Liver (tissue), 9 donors: ENCODE measurements around the gene TNIP1. TPM values are rescaled to one million over a fixed set of nuclear protein-coding genes. Genes with fewer than 3 reads are reported as not detected.
A peak's percentile ranks its signal among the peaks of the same experiment; 100 is the strongest.

Experiments
- DNase-seq: peaks from one replicate; pipeline ENCODE4 v3.0.0-alpha.2; 2017; ENCODE audit warnings: low spot score
- H3K27ac ChIP-seq, 2 donors: one replicate each; pipeline ENCODE4 v1.7.0; 2013; ENCODE audit warnings: inconsistent platforms in 2 of 2, low read length in 2 of 2, control low read depth in 1 of 2, low read depth in 1 of 2, mild to moderate bottlenecking in 1 of 2
- H3K27me3 ChIP-seq, 4 donors: one replicate each; pipeline versions ENCODE4 v1.6.1 to v1.7.0; 2013; ENCODE audit warnings: low read length in 3 of 4, inconsistent platforms in 1 of 4, mild to moderate bottlenecking in 1 of 4, moderate library complexity in 1 of 4; ENCODE audit not compliant: control insufficient read depth in 4 of 4, insufficient read depth in 4 of 4
- H3K36me3 ChIP-seq, 4 donors: one replicate each; pipeline versions ENCODE4 v1.6.1 to v1.7.0; 2013; ENCODE audit warnings: low read length in 3 of 4, mild to moderate bottlenecking in 3 of 4, low read depth in 1 of 4, moderate library complexity in 1 of 4; ENCODE audit not compliant: control insufficient read depth in 4 of 4, insufficient read depth in 3 of 4
- H3K4me1 ChIP-seq, 4 donors: one replicate each; pipeline versions ENCODE4 v1.6.1 to v1.7.0; 2013; ENCODE audit warnings: low read length in 3 of 4, mild to moderate bottlenecking in 3 of 4, moderate library complexity in 1 of 4; ENCODE audit not compliant: control insufficient read depth in 4 of 4, insufficient read depth in 4 of 4
- H3K4me3 ChIP-seq, 3 donors: one replicate each; pipeline versions ENCODE4 v1.6.1 to v1.7.0; 2013; ENCODE audit warnings: low read length in 3 of 3, control low read depth in 1 of 3, low read depth in 1 of 3, mild to moderate bottlenecking in 1 of 3
- H3K9ac ChIP-seq, 2 donors: one replicate each; pipeline ENCODE4 v1.7.0; 2013; ENCODE audit warnings: low read length in 2 of 2, mild to moderate bottlenecking in 2 of 2, moderate library complexity in 2 of 2, control low read depth in 1 of 2, low read depth in 1 of 2
- H3K9me3 ChIP-seq, 4 donors: one replicate each; pipeline versions ENCODE4 v1.6.1 to v1.7.0; 2013; ENCODE audit warnings: low read length in 3 of 4; ENCODE audit not compliant: control insufficient read depth in 4 of 4
- ATF3 ChIP-seq: IDR thresholded peaks from 2 replicates; pipeline ENCODE4 v1.6.1; 2016; ENCODE audit warnings: antibody characterized with exemption
- CTCF ChIP-seq: fragments of 150-350 bp; IDR thresholded peaks from 2 replicates; pipeline ENCODE4 v1.5.1; 2017; ENCODE audit warnings: improper control_type of control experiment, low read depth, low read length; ENCODE audit not compliant: missing input control
- EGR1 ChIP-seq, 2 donors: IDR thresholded peaks; 2 replicates each; pipeline ENCODE4 v1.6.1; 2016 to 2018; ENCODE audit warnings: antibody characterized with exemption in 2 of 2, low read depth in 2 of 2
- FOXA1 ChIP-seq: IDR thresholded peaks from 2 replicates; pipeline ENCODE4 v1.6.1; 2016; ENCODE audit warnings: antibody characterized with exemption
- FOXA2 ChIP-seq: IDR thresholded peaks from 2 replicates; pipeline ENCODE4 v1.6.1; 2016; ENCODE audit warnings: antibody characterized with exemption
- GABPA ChIP-seq, 2 donors: IDR thresholded peaks in 1 of 2; conservative IDR thresholded peaks in 1 of 2; 2 replicates each; pipeline ENCODE4 v1.6.1; 2016; ENCODE audit warnings: antibody characterized with exemption in 2 of 2, mild to moderate bottlenecking in 1 of 2, moderate library complexity in 1 of 2
- HNF4A ChIP-seq, 2 donors: conservative IDR thresholded peaks; 2 replicates each; pipeline ENCODE4 v1.6.1; 2016; ENCODE audit warnings: antibody characterized with exemption in 2 of 2, mild to moderate bottlenecking in 2 of 2
- HNF4G ChIP-seq: IDR thresholded peaks from 2 replicates; pipeline ENCODE4 v1.6.1; 2016; ENCODE audit warnings: antibody characterized with exemption
- JUND ChIP-seq, 2 donors: IDR thresholded peaks; 2 replicates each; pipeline ENCODE4 v1.6.1; 2016; ENCODE audit warnings: antibody characterized with exemption in 2 of 2
- MAX ChIP-seq: IDR thresholded peaks from 2 replicates; pipeline ENCODE4 v1.6.1; 2016; ENCODE audit warnings: antibody characterized with exemption
- NR2F2 ChIP-seq: IDR thresholded peaks from 2 replicates; pipeline ENCODE4 v1.6.1; 2016; ENCODE audit warnings: antibody characterized with exemption
- REST ChIP-seq: IDR thresholded peaks from 2 replicates; pipeline ENCODE4 v1.6.1; 2016; ENCODE audit warnings: antibody characterized with exemption, mild to moderate bottlenecking
- RXRA ChIP-seq, 2 donors: IDR thresholded peaks; 2 replicates each; pipeline ENCODE4 v1.6.1; 2017 to 2018; ENCODE audit warnings: antibody characterized with exemption in 2 of 2, mild to moderate bottlenecking in 1 of 2
- SP1 ChIP-seq: IDR thresholded peaks from 2 replicates; pipeline ENCODE4 v1.6.1; 2018; ENCODE audit warnings: antibody characterized with exemption, mild to moderate bottlenecking
- TAF1 ChIP-seq: conservative IDR thresholded peaks from 2 replicates; pipeline ENCODE4 v1.6.1; 2016; ENCODE audit warnings: antibody characterized with exemption, mild to moderate bottlenecking
- YY1 ChIP-seq: IDR thresholded peaks from 2 replicates; pipeline ENCODE4 v1.6.1; 2016; ENCODE audit warnings: antibody characterized with exemption, mild to moderate bottlenecking
- ZBTB33 ChIP-seq: IDR thresholded peaks from 2 replicates; pipeline ENCODE4 v1.6.1; 2016; ENCODE audit warnings: antibody characterized with exemption
- WGBS: extraction: QIAGEN DNeasy Blood & Tissue Kit; methylation state at CpG from one replicate; pipeline ENCODE4 v1.1.7; 2013; 5-methylcytosine and 5-hydroxymethylcytosine counted together
- polyA plus RNA-seq, 2 donors: library from polyadenylated mRNA; stranded (reverse) in 1 of 2; unstranded in 1 of 2; fragments of 200-250 nt in 1 of 2; fragments of >200 nt in 1 of 2; fragmentation: Nextera tagmentation in 1 of 2; extraction: Ambion mirVana in 1 of 2; gene quantifications; one replicate each; pipeline versions ENCODE4 v1.2.1 to v1.2.3, GENCODE V29; 2013 to 2015
- total RNA-seq, 2 donors: library from RNA; depleted of rRNA; stranded (reverse); fragments of >200 nt; gene quantifications; one replicate each; pipeline ENCODE4 v1.2.3, GENCODE V29; 2014
- donor health status: healthy.
- donor health status: healthy.
- donor health status: healthy.
- donor health status: healthy.
- donor health status: healthy.

TNIP1 gene
- total and polyA plus RNA-seq, 4 donors = 33.2 to 101 (median 48.0) TPM

- Histone ChIP-seq H3K4me3 (no peak overlapping the region), H3K27me3 (no peaks in the 10 kb centered on the region), H3K36me3 (peaks cover 0 to 18% (median 5%) of the 10 kb centered on the region in 4 donors), H3K9me3 (no peaks in the 10 kb centered on the region), H3K27ac (peak overlapping the region; percentile 81 to 85), H3K4me1 (peaks cover 21 to 58% (median 56%) of the 10 kb centered on the region in 4 donors), H3K9ac (no peak overlapping the region)
- DNase-seq = no peak
- TF ChIP-seq RXRA (IDR thresholded peaks at IDR 0.05) (peak in 1 of 2 donors; percentile 45), NR2F2 (peak; percentile 5), CTCF (no peak), REST (no peak), FOXA2 (no peak), HNF4A (conservative IDR thresholded peaks at IDR 0.05) (peak in 1 of 2 donors; percentile 4), YY1 (peak; percentile 78)
- 39% methylated on average over 8 of the region's 8 CpGs for WGBS
Observed at GRCh38 chr5:151108566-151108965, 27.7 kb upstream of the TNIP1 start.

- 58% methylated on average over 11 of the region's 11 CpGs for WGBS
- Histone ChIP-seq H3K36me3 (peaks cover 0 to 15% (median 5%) of the 10 kb centered on the region in 4 donors), H3K27me3 (no peaks in the 10 kb centered on the region)
- peak; percentile 34 to 59 for TF ChIP-seq RXRA (IDR thresholded peaks at IDR 0.05)
- no peak for TF ChIP-seq REST
- peak in 1 of 2 donors; percentile 21 for TF ChIP-seq JUND (IDR thresholded peaks at IDR 0.05)
- no peak for TF ChIP-seq YY1
- peak; percentile 90 for TF ChIP-seq FOXA2
- TF ChIP-seq GABPA (IDR thresholded peaks at IDR 0.05 in 1 of 2, conservative IDR thresholded peaks at IDR 0.05 in 1 of 2) = no peak
- peak; percentile 12 for TF ChIP-seq NR2F2
- TF ChIP-seq TAF1 = no peak
- no peak for TF ChIP-seq SP1
- TF ChIP-seq ATF3 = no peak
- no peak for TF ChIP-seq EGR1 (IDR thresholded peaks at IDR 0.05; ENCODE audit: low read depth in 2 of 2)
- TF ChIP-seq MAX = peak; percentile 41
- TF ChIP-seq HNF4A (conservative IDR thresholded peaks at IDR 0.05) = peak in 1 of 2 donors; percentile 52
- TF ChIP-seq HNF4G = no peak
- peak; percentile 74 for TF ChIP-seq FOXA1
- TF ChIP-seq ZBTB33 = no peak
Observed at GRCh38 chr5:151107738-151108520, 27.1 kb upstream of the TNIP1 start.

More at GRCh38 chr5:151107738-151108520, 27.1 kb upstream of the TNIP1 start:
- Histone ChIP-seq H3K9ac (no peak overlapping the region), H3K4me3 (no peak overlapping the region), H3K27ac (peak overlapping the region; percentile 81 to 85), H3K4me1 (peaks cover 25 to 61% (median 57%) of the 10 kb centered on the region in 4 donors), H3K9me3 (no peaks in the 10 kb centered on the region)
- no peak for DNase-seq
